Measurements from ENCODE around the gene BHMT.

The BHMT gene

DNA sequence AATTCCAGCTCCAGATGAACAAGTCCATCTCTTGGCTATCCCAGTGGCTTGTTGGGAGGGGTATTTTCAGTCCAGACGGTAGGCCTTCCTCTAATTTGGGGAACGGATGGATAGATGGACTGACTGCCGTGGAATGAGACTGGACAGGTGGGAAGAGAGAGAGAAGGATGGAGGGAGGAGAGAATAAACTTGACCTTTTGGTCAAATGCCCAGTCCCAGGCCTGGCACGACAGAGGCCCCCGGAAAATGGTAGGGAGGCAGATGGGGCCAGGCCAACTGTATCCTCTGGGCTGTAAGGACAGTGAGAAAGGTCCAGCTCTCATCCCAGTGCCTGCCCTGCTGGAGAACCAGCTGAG lies 1.1 kb downstream of the BHMT start:
- TF ChIP-seq POLR2A (IDR thresholded peaks at IDR 0.05; ENCODE audit: extremely low read depth, insufficient read length) (no peak), MYC (IDR thresholded peaks at IDR 0.05; ENCODE audit: low read depth, low read length) (no peak)
- TF ChIP-seq, protein P1, sequence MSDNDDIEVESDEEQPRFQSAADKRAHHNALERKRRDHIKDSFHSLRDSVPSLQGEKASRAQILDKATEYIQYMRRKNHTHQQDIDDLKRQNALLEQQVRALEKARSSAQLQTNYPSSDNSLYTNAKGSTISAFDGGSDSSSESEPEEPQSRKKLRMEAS (IDR thresholded peaks at IDR 0.05; ENCODE audit: low read depth, low read length), result no peak
- TF ChIP-seq, protein P2, sequence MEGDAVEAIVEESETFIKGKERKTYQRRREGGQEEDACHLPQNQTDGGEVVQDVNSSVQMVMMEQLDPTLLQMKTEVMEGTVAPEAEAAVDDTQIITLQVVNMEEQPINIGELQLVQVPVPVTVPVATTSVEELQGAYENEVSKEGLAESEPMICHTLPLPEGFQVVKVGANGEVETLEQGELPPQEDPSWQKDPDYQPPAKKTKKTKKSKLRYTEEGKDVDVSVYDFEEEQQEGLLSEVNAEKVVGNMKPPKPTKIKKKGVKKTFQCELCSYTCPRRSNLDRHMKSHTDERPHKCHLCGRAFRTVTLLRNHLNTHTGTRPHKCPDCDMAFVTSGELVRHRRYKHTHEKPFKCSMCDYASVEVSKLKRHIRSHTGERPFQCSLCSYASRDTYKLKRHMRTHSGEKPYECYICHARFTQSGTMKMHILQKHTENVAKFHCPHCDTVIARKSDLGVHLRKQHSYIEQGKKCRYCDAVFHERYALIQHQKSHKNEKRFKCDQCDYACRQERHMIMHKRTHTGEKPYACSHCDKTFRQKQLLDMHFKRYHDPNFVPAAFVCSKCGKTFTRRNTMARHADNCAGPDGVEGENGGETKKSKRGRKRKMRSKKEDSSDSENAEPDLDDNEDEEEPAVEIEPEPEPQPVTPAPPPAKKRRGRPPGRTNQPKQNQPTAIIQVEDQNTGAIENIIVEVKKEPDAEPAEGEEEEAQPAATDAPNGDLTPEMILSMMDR (IDR thresholded peaks at IDR 0.05; ENCODE audit: low read depth, low read length), result no peak
- H3K4me3 ChIP-seq (ENCODE audit: low read depth, low read length), result no peak overlapping the region
- no peak for DNase-seq (ENCODE audit: low read depth)

DNA sequence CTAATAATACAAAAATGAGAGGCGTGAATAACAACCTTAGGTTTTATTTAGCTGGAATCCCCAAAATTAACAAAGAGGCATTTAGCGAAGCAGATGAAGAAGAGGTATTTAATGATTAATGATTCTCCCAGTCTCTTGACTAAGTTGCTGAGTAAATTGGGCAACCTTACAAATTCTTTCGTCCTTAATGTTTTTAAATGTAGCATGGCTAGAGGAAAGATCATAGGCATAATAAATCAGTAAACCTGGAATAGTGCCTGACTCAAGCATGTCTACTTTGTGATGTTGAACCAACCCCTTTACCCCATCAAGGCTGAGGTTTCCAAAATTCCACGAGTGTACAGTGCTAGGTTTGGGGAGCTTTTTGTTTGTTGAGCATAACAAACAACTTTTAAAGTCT lies 7.9 kb downstream of the BHMT start:
- TF ChIP-seq MYC (IDR thresholded peaks at IDR 0.05; ENCODE audit: low read depth, low read length) (no peak), POLR2A (IDR thresholded peaks at IDR 0.05; ENCODE audit: extremely low read depth, insufficient read length) (no peak)
- TF ChIP-seq, protein P1 (IDR thresholded peaks at IDR 0.05; ENCODE audit: low read depth, low read length), result no peak
- TF ChIP-seq, protein P2 (IDR thresholded peaks at IDR 0.05; ENCODE audit: low read depth, low read length), result no peak
- no peak overlapping the region for H3K4me3 ChIP-seq (ENCODE audit: low read depth, low read length)
- no peak for DNase-seq (ENCODE audit: low read depth)

DNA sequence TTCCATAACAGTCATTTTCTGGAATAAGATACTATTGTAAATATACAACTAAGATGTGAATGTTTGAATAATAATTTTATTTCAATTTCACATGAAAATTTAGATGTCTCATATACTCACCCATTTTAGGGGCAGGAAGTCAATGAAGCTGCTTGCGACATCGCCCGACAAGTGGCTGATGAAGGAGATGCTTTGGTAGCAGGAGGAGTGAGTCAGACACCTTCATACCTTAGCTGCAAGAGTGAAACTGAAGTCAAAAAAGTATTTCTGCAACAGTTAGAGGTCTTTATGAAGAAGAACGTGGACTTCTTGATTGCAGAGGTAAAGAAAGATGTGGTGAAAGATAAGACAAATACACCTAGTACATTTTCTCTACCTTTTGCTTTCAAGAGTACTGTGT lies 8.6 kb downstream of the BHMT start:
- no peak overlapping the region for H3K4me3 ChIP-seq (ENCODE audit: low read depth, low read length)
- no peak for TF ChIP-seq MYC (IDR thresholded peaks at IDR 0.05; ENCODE audit: low read depth, low read length)
- TF ChIP-seq, protein P2 (IDR thresholded peaks at IDR 0.05; ENCODE audit: low read depth, low read length), result no peak
- no peak for TF ChIP-seq POLR2A (IDR thresholded peaks at IDR 0.05; ENCODE audit: extremely low read depth, insufficient read length)
- TF ChIP-seq, protein P1 (IDR thresholded peaks at IDR 0.05; ENCODE audit: low read depth, low read length), result no peak
- peak; percentile 42 for DNase-seq (ENCODE audit: low read depth)

DNA sequence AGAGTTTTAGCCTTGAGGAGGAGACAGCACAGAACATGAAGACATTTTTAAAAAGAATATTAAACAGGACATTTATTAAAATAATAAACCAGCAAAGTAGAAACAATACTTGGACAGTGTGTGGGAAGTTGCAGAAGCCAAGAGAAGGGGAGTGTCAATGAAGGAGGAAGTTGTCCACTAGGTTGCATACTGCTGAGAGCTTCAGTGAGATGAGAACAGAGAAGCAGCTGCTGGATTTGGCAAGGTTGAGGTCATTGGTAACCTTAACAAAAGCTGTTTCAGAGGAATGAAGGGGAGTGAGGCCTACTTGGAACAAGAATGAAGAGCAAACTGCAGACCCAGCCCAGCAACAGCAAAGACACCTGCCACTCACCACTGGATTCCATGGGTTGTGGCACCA lies 11.4 kb downstream of the BHMT start:
- TF ChIP-seq MYC (IDR thresholded peaks at IDR 0.05; ENCODE audit: low read depth, low read length) (no peak), POLR2A (IDR thresholded peaks at IDR 0.05; ENCODE audit: extremely low read depth, insufficient read length) (no peak)
- TF ChIP-seq, protein P1 (IDR thresholded peaks at IDR 0.05; ENCODE audit: low read depth, low read length), result no peak
- TF ChIP-seq, protein P2 (IDR thresholded peaks at IDR 0.05; ENCODE audit: low read depth, low read length), result no peak
- H3K4me3 ChIP-seq (ENCODE audit: low read depth, low read length), result no peak overlapping the region
- DNase-seq (ENCODE audit: low read depth), result peak; percentile 66

DNA sequence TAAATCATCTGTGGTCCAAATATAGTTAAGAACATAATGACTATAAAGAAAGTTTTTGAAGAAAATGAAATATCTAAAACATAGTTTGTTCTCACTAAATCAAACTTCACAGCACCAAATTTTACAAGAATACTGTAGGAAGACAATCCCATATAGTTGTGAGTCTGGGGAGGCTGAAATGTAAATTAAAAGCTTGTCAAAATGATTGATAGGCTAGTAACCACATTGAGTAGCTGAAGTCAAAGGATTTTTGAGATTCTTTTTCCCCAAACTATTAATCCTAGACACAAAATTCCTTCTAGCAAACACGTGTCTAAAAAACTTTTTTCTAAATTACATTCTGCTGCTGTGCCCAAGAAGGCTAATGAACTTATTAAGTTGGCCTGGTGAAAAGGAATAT lies 13.0 kb downstream of the BHMT start:
- H3K4me3 ChIP-seq (ENCODE audit: low read depth, low read length), result no peak overlapping the region
- TF ChIP-seq, protein P2 (IDR thresholded peaks at IDR 0.05; ENCODE audit: low read depth, low read length), result no peak
- no peak for DNase-seq (ENCODE audit: low read depth)

- no peak overlapping the region for H3K4me3 ChIP-seq (ENCODE audit: low read depth, low read length)
- no peak for DNase-seq (ENCODE audit: low read depth)
- TF ChIP-seq, protein P2 (IDR thresholded peaks at IDR 0.05; ENCODE audit: low read depth, low read length), result no peak
- TF ChIP-seq MYC (IDR thresholded peaks at IDR 0.05; ENCODE audit: low read depth, low read length) (no peak), POLR2A (IDR thresholded peaks at IDR 0.05; ENCODE audit: extremely low read depth, insufficient read length) (no peak)
- TF ChIP-seq, protein P1 (IDR thresholded peaks at IDR 0.05; ENCODE audit: low read depth, low read length), result no peak
Observed at GRCh38 chr5:79130781-79131180, 19.2 kb downstream of the BHMT start.
